Gastrocnemius medialis (tissue), 4 donors: ENCODE measurements around the gene BORCS6. TPM values are rescaled to one million over a fixed set of nuclear protein-coding genes. Genes with fewer than 3 reads are reported as not detected.
"Not testable (repeated sequence)": the region's sequence is repeated elsewhere in the genome, so short reads cannot be mapped to it uniquely, and the experiment has no call there.

ENCODE experiments used
- ATAC-seq, 2 donors: fragments of 150-250 bp; one replicate each; pipeline ENCODE4 v1.9.1; 2016
- DNase-seq, 2 donors: peaks; one replicate each; pipeline ENCODE4 v3.0.0-alpha.2; 2019
- H3K27ac ChIP-seq, 4 donors: fragments of 200-600 bp; sonication (generic); 1 replicate in 1 of 4; 2 replicates in 3 of 4; pipeline ENCODE4 v1.5.1; 2016 to 2018; ENCODE audit warnings: mild to moderate bottlenecking in 2 of 4, moderate library complexity in 1 of 4
- H3K27me3 ChIP-seq, 3 donors: fragments of 200-600 bp; sonication (generic) in 2 of 3; 1 replicate in 1 of 3; 2 replicates in 2 of 3; pipeline versions ENCODE4 v1.5.1 to v1.6.0; 2016 to 2019; ENCODE audit warnings: mild to moderate bottlenecking in 1 of 3, moderate library complexity in 1 of 3
- H3K36me3 ChIP-seq, 2 donors: fragments of 200-600 bp; sonication (generic) in 1 of 2; one replicate each; pipeline ENCODE4 v1.5.1; 2017 to 2018
- H3K4me1 ChIP-seq, 2 donors: fragments of 200-600 bp; sonication (generic) in 1 of 2; one replicate each; pipeline ENCODE4 v1.5.1; 2016 to 2017; ENCODE audit warnings: mild to moderate bottlenecking in 2 of 2
- H3K4me3 ChIP-seq, 4 donors: fragments of 200-600 bp; sonication (generic) in 3 of 4; 1 replicate in 1 of 4; 2 replicates in 3 of 4; pipeline ENCODE4 v1.5.1; 2016 to 2019; ENCODE audit warnings: mild to moderate bottlenecking in 2 of 4
- H3K9me3 ChIP-seq, 3 donors: fragments of 200-600 bp; sonication (generic) in 2 of 3; 1 replicate in 1 of 3; 2 replicates in 2 of 3; pipeline ENCODE4 v1.5.1; 2016 to 2019
- CTCF ChIP-seq, 5 experiments: fragments of 450-650 bp in 3 of 5; fragments of 200-600 bp in 2 of 5; sonication (generic) in 2 of 5; IDR thresholded peaks in 4 of 5; conservative IDR thresholded peaks in 1 of 5; 1 replicate in 4 of 5; 2 replicates in 1 of 5; pipeline ENCODE4 v1.5.1; 2016 to 2019; ENCODE audit warnings: antibody characterized with exemption in 5 of 5, mild to moderate bottlenecking in 3 of 5, moderate library complexity in 3 of 5
- POLR2A ChIP-seq, 2 donors: fragments of 450-650 bp; IDR thresholded peaks; one replicate each; pipeline ENCODE4 v1.6.1; 2017; ENCODE audit warnings: antibody characterized with exemption in 2 of 2, mild to moderate bottlenecking in 2 of 2, moderate library complexity in 2 of 2
- in situ Hi-C, 4 donors: fragments of 200-750 bp; cut with MboI; loops; one replicate each; pipeline versions ENCODE4 v1.15.0 to v1.8.0; 2017; ENCODE audit warnings: low sequenced_read_pairs in 4 of 4
- intact Hi-C: fragments of 100-400 bp; cut with DNase I; formaldehyde crosslinking; loops from one replicate; pipeline ENCODE4 v1.15.1; 2023; ENCODE audit warnings: low total_unique reads
- total RNA-seq, 4 donors: library from RNA; depleted of rRNA; stranded (reverse); fragments of >200 nt; gene quantifications; one replicate each; pipeline versions ENCODE4 v1.1.0 to v1.2.3, GENCODE V29; 2016

Gene BORCS6
- total RNA-seq, 4 donors from 2014 or later, result 16.2 to 34.5 (median 26.2) TPM

DNA sequence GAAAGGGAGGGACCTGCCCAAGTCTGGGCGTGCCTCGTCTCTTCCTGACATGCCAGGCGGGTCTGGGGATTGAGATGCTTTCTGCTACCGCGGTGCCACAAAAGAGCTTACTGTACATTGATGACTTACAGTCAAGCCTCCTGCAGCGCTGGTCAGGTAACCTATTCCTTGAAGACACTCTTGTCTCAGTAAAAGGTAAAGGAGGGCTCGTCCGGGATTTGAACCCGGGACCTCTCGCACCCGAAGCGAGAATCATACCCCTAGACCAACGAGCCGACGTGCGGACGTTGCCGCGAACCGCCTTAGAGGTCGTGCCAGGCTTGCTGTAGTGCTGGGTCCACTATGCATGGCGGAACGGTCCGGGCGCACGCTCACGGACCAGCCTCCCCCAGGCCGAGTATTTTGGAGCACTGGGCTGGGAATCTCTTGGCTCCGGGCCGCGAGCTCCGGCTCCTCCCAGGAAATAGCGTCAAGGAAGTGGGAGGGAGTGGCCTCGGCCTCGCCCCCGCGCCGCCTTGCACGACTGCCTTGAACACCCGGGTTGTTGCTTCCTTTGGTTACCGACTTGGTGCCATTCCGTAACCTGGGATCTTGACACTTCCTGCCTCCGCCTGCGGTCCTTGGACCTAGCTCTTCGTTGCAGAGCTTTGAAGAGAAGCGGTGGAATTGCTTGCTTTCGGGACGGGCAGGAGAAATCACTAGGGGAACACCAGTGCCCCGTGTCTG, 32.8 kb upstream of the BORCS6 start:
- intact Hi-C loops, result loop anchor here (1.0 to 5.0 kb wide), 6 partner anchors 26 to 215 kb away; partner anchors contain the start of genes CTC1, NDEL1, RANGRF and VAMP2
- ATAC-seq (peak; percentile 51 to 55), DNase-seq (peak; percentile 88 to 95)
- Histone ChIP-seq H3K36me3 (peaks cover 0 to 3% of the 10 kb centered on the region in 2 donors), H3K9me3 (no peaks in the 10 kb centered on the region), H3K27me3 (no peaks in the 10 kb centered on the region), H3K4me3 (peak overlapping the region; percentile 64 to 91 (median 67)), H3K27ac (peak overlapping the region; percentile 89 to 99 (median 94)), H3K4me1 (peaks cover 11 to 13% of the 10 kb centered on the region in 2 donors)
- in situ Hi-C loops, result loop anchor here in 2 of 4 donors (5.0 to 10.0 kb wide), 2 partner anchors 35 to 72 kb away; partner anchors contain the start of gene SLC25A35 (in 1 of the 2)
- TF ChIP-seq CTCF (IDR thresholded peaks at IDR 0.05 in 4 of 5, conservative IDR thresholded peaks at IDR 0.05 in 1 of 5) (no peak), POLR2A (IDR thresholded peaks at IDR 0.05) (peak; percentile 63 to 65)

- DNase-seq (peak in 1 of 2 donors; percentile 58), ATAC-seq (peak; percentile 33 to 35)
- peaks cover 11 to 13% of the 10 kb centered on the region in 2 donors for H3K4me1 ChIP-seq
- H3K27me3 ChIP-seq, result no peaks in the 10 kb centered on the region
- in situ Hi-C loops (loop anchor here in 2 of 4 donors (5.0 to 10.0 kb wide), 2 partner anchors 35 to 72 kb away; partner anchors contain the start of gene SLC25A35 (in 1 of the 2)), intact Hi-C loops (loop anchor here (1.0 to 5.0 kb wide), 6 partner anchors 26 to 215 kb away; partner anchors contain the start of genes CTC1, NDEL1, RANGRF and VAMP2)
- no peaks in the 10 kb centered on the region for H3K36me3 ChIP-seq
- peak overlapping the region; percentile 89 to 99 (median 94) for H3K27ac ChIP-seq
- H3K4me3 ChIP-seq, result peak overlapping the region; percentile 64 to 91 (median 67)
- TF ChIP-seq POLR2A (IDR thresholded peaks at IDR 0.05), result no peak
- no peak for TF ChIP-seq CTCF (IDR thresholded peaks at IDR 0.05 in 4 of 5, conservative IDR thresholded peaks at IDR 0.05 in 1 of 5)
- H3K9me3 ChIP-seq, result no peaks in the 10 kb centered on the region
Measured at GRCh38 chr17:8222380-8222629, 32.3 kb upstream of the BORCS6 start.

GRCh38 chr17:8221663-8222379, 31.8 kb upstream of the BORCS6 start:
- H3K27me3 ChIP-seq, result no peaks in the 10 kb centered on the region
- peak overlapping the region; percentile 89 to 99 (median 94) for H3K27ac ChIP-seq
- ATAC-seq (peak; percentile 66 to 70), DNase-seq (peak; percentile 77 to 81)
- intact Hi-C loops (loop anchor here (1.0 to 5.0 kb wide), 7 partner anchors 26 to 215 kb away; partner anchors contain the start of genes CTC1, KRABD2, NDEL1 and RANGRF), in situ Hi-C loops (loop anchor here in 2 of 4 donors (5.0 to 10.0 kb wide), 2 partner anchors 35 to 73 kb away; partner anchors contain the start of gene SLC25A35 (in 1 of the 2))
- peaks cover 11 to 13% of the 10 kb centered on the region in 2 donors for H3K4me1 ChIP-seq
- no peaks in the 10 kb centered on the region for H3K9me3 ChIP-seq
- TF ChIP-seq POLR2A (IDR thresholded peaks at IDR 0.05), result no peak
- TF ChIP-seq CTCF (IDR thresholded peaks at IDR 0.05 in 4 of 5, conservative IDR thresholded peaks at IDR 0.05 in 1 of 5), result peak in 1 of 5 experiments; percentile 13
- H3K36me3 ChIP-seq, result no peaks in the 10 kb centered on the region
- peak overlapping the region; percentile 64 to 91 (median 67) for H3K4me3 ChIP-seq

DNA sequence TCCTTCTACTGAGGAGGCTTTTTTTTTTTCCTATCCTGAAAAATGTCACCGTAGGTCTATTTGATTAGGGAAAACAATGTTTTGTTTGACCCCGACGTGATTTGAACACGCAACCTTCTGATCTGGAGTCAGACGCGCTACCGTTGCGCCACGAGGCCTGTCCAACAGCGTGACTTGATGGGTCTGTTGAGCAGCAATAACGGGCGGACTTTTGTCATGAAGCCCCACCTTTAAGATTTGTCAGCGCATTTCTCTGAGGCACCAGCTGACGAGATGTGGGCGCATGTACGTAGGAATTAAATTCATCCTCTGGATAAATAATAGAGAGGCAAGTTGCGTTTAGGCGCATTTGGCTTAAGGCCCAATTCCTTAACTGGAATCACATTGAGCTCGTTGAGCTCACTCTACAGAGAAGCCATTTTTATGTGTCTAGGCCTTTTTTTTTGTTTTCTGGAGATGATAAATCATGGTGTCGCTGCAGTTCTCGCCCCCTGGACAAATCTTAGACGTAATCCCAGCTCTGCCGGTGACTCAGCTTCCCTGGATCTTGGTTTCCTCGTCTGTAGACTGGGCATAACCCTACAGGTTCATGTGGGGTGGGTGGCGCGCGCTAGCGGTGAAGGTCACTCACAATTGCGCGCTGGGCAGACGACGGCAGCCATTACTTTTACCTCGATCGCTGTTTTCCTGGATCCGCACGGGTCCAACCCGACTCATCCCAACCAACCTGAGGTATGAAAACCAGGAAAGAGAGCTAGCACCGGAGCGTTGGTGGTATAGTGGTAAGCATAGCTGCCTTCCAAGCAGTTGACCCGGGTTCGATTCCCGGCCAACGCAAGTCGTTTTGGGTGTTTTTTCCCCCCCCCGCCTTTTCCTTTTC, 31.0 kb upstream of the BORCS6 start:
- no peaks in the 10 kb centered on the region for H3K27me3 ChIP-seq
- H3K9me3 ChIP-seq, result no peaks in the 10 kb centered on the region
- in situ Hi-C loops, result loop anchor here in 2 of 4 donors (5.0 to 10.0 kb wide), 2 partner anchors 34 to 74 kb away; partner anchors contain the start of gene SLC25A35 (in 1 of the 2)
- no peaks in the 10 kb centered on the region for H3K36me3 ChIP-seq
- peak overlapping the region; percentile 89 to 99 (median 94) for H3K27ac ChIP-seq
- peak; percentile 78 to 88 for DNase-seq
- intact Hi-C loops, result loop anchor here (1.0 to 5.0 kb wide), 2 partner anchors 155 to 216 kb away; partner anchors contain the start of genes KRABD2 and NDEL1
- TF ChIP-seq POLR2A (IDR thresholded peaks at IDR 0.05) (peak; percentile 10 to 32), CTCF (IDR thresholded peaks at IDR 0.05 in 4 of 5, conservative IDR thresholded peaks at IDR 0.05 in 1 of 5) (no peak)
- ATAC-seq, result peak; percentile 64 to 67
- peaks cover 11 to 13% of the 10 kb centered on the region in 2 donors for H3K4me1 ChIP-seq
- peak overlapping the region; percentile 64 to 91 (median 67) for H3K4me3 ChIP-seq

GRCh38 chr17:8214000-8214399, 24.0 kb upstream of the BORCS6 start:
- H3K9me3 ChIP-seq, H3K27me3 ChIP-seq, H3K36me3 ChIP-seq, ATAC-seq, H3K27ac ChIP-seq, H3K4me3 ChIP-seq, in situ Hi-C loops, intact Hi-C loops, DNase-seq: not testable (repeated sequence)
- H3K4me1 ChIP-seq, result peaks cover 6 to 14% of the 10 kb centered on the region in 2 donors
